22Rv1 (cell line): Measurements from ENCODE around the gene MIB2.

Experiments used
- H3K27ac ChIP-seq: fragments of 450-650 bp; 2 replicates; pipeline ENCODE4 v1.5.1; 2017
- ZFX ChIP-seq: fragments of 450-650 bp; IDR thresholded peaks from 2 replicates; pipeline ENCODE4 v1.6.1; 2017; ENCODE audit warnings: antibody characterized with exemption, borderline replicate concordance
- TF ChIP-seq, protein P1 (sequence below): fragments of 450-650 bp; IDR thresholded peaks from 2 replicates; pipeline ENCODE4 v1.5.1; 2017; ENCODE audit warnings: mild to moderate bottlenecking

MIB2 gene

DNA sequence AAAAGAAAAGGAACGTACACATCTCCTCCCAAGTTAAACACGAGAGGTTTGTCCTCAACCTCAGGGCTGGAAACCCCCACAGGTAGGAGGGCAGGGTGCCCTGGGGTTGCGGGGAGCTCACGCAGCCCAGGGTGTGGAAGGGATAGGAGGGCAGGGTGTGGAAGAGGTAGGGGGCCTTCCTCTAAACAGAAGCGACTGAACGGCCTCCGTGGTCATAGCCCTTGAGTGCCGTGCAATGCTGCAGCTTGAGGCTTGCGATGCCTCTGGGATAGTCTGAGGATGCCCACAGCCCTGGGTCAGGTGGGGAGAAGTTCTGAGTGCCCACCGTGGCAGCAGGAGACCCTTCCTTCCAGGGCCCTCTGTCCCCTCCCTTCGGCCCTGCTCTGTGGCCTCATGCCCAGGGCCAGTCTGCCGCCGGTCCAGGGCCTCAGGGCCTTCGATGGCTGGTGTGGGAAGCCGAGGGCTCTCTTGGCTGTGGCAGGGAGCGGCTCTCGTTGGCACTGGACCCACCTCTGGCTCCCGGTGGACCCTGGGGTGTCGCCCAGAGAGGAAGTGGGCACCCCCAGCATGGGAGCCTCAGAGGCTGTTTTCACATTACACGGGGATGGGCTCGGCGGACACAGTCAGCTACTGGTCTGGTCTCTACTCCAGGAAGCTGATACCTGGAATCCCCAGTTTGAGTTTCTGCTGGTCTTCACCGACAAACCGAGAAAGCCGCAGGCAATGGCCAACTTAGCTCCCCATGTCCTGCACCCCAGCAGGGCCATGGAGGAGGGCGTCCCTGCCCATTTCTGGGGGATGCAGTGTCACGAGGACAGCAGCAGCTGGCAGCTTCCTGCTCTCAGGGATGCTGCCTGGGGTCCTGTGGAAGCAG lies 49.9 kb downstream of the MIB2 start:
- H3K27ac ChIP-seq = no peak overlapping the region
- TF ChIP-seq, protein P1, sequence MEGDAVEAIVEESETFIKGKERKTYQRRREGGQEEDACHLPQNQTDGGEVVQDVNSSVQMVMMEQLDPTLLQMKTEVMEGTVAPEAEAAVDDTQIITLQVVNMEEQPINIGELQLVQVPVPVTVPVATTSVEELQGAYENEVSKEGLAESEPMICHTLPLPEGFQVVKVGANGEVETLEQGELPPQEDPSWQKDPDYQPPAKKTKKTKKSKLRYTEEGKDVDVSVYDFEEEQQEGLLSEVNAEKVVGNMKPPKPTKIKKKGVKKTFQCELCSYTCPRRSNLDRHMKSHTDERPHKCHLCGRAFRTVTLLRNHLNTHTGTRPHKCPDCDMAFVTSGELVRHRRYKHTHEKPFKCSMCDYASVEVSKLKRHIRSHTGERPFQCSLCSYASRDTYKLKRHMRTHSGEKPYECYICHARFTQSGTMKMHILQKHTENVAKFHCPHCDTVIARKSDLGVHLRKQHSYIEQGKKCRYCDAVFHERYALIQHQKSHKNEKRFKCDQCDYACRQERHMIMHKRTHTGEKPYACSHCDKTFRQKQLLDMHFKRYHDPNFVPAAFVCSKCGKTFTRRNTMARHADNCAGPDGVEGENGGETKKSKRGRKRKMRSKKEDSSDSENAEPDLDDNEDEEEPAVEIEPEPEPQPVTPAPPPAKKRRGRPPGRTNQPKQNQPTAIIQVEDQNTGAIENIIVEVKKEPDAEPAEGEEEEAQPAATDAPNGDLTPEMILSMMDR = no peak
- no peak for TF ChIP-seq ZFX

GRCh38 chr1:1665815-1666251 lies 50.5 kb downstream of the MIB2 start:
- TF ChIP-seq, protein P1 = peak; percentile 85
- TF ChIP-seq ZFX = no peak
- no peak overlapping the region for H3K27ac ChIP-seq

GRCh38 chr1:1666526-1666925 lies 51.2 kb downstream of the MIB2 start:
- no peak overlapping the region for H3K27ac ChIP-seq
- no peak for TF ChIP-seq ZFX
- TF ChIP-seq, protein P1 = no peak

DNA sequence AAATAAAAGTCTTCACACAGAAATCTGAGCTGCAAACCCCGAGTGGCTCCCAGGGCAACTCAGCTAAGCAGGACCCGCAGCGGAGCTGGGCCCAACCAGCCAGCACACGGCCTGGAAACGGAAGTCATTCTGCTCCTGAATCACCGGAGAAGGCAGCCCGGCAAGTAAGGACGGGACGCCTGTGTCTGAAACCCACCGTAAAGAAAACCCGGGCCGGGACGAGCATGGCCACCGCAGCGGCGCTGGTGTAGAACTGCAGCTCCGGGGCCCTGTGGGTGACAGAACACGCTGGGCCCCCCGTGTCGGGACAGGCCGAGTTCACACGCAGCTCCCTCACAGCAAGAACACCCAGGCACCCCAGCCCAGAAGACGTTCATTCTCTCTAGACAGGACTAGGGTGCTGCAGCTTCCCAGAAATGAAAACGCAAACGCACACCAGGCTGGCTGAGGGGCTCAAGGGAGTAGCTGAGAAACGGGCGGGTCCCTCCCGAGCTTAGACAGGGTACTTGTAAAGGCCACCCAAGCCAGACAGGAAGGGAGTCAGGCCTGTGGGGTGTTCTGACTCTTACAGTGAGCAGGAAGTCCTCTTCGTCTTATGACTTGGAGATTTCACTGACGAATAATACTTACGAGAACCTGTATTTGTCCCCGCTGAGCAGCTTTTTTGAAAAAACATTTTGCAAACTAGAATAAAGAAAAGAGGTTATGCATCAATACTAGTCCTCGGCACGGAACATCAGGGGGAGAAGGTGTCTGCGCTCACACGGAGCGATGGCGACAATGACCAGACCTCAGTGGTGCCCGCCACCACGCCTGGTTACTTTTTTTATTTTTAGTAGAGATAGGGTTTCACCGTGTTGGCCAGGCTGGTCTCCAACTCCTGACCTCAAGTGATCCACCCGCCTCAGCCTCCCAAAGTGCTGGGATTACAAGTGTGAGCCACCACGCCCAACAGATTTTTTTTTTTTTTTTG lies 54.5 kb downstream of the MIB2 start:
- no peak for TF ChIP-seq ZFX
- TF ChIP-seq, protein P1 = no peak
- no peak overlapping the region for H3K27ac ChIP-seq

- TF ChIP-seq, protein P1 = no peak
- no peak for TF ChIP-seq ZFX
- H3K27ac ChIP-seq = no peak overlapping the region
Observed at GRCh38 chr1:1670866-1671265, 55.6 kb downstream of the MIB2 start.

- TF ChIP-seq ZFX = no peak
- TF ChIP-seq, protein P1 = no peak
- H3K27ac ChIP-seq = no peak overlapping the region
Observed at GRCh38 chr1:1671365-1672119, 56.2 kb downstream of the MIB2 start.
